WI38 (cell line): ENCODE measurements around the gene NAA60.

Experiments used
- H3K4me3 ChIP-seq: 2 replicates; pipeline ENCODE4 v1.5.1; 2011; ENCODE audit warnings: low read depth, mild to moderate bottlenecking, control low read depth, low read length
- CTCF ChIP-seq: IDR thresholded peaks from 2 replicates; pipeline ENCODE4 v1.5.1; 2012; ENCODE audit warnings: low read depth, mild to moderate bottlenecking, control low read depth, low read length

Gene NAA60

GRCh38 chr16:3480901-3481695 is 37.6 kb downstream of the NAA60 start:
- TF ChIP-seq CTCF: 0 out of 2 replicates have a peak, but pooled peaks have one; percentile 7
- no peak overlapping the region for H3K4me3 ChIP-seq

DNA sequence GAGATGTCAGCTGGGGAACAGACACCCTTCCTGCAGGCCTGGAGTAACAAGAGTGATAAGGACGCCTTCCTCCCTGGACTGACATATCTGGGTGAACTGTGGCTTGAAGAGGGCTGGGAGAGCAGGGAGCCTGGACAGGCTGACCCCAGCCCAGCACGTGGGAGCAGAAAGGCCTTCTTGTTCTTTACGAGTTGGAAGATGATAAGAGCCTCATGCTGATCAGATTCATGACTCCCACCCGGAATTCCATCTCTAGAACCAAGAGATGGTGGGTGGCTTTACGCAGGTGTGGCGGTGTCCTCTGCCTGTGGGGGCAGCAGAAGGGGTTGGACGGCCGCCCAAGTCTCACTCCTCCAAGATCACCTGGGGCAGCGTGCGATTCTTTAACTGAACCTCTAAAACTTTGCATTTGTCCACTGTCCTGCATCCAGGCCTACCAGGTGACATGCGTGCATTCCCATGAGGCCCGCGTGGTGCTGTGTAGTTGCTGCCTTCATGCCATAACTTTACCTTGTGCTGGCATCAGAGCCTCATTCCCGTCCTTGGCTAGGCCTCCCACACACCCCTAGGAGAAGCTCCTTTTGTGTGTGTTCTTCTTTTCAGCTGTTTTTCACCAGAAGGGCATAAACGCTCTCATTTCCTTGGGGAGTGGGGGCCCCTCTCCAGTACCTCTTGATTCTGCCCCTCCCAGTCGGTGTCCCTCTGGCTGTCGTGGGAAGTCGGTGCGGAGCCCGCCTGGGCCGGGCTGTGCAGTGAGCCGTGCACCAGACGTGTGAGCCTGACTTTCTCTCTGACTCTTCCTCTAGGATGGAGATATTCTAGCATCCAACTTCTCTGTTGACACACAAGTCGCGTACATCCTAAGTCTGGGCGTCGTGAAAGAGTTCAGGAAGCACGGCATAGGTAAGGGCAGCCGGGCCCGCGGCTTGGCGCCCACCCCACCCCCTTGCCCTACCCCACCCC is 38.5 kb downstream of the NAA60 start:
- no peak for TF ChIP-seq CTCF

DNA sequence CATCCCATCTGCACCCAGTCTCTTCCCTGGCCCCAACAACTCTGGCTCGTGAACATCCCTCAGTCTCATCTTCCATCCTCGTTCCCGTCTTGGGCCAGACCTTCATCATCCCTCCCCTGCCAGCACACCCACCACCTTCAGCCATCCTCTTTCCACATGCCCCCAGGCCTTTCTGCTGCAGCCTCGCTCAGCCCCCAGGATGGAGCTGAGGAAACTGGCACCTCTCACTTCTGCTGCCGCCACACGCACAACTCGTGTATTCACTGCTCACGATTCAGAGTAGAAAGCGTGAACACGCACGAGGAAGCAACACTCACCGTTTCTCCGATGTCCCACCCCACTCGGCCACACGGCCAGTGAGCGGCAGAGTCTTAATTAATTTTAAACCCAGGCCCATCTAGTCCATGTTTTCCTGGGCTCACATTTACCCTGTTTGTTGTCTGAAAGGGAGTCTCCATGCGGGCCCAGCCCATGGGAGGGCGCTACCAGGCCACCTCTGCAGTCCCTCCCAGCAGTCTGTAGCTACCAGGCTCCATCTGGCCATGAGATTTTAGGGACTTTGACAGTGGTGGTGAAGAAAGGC is 39.3 kb downstream of the NAA60 start:
- H3K4me3 ChIP-seq: no peak overlapping the region
- no peak for TF ChIP-seq CTCF

More for the DNA sequence above, 38.5 kb downstream of the NAA60 start:
- no peak overlapping the region for H3K4me3 ChIP-seq

- TF ChIP-seq CTCF: no peak
Measured at GRCh38 chr16:3484318-3485096, 41.0 kb downstream of the NAA60 start.

DNA sequence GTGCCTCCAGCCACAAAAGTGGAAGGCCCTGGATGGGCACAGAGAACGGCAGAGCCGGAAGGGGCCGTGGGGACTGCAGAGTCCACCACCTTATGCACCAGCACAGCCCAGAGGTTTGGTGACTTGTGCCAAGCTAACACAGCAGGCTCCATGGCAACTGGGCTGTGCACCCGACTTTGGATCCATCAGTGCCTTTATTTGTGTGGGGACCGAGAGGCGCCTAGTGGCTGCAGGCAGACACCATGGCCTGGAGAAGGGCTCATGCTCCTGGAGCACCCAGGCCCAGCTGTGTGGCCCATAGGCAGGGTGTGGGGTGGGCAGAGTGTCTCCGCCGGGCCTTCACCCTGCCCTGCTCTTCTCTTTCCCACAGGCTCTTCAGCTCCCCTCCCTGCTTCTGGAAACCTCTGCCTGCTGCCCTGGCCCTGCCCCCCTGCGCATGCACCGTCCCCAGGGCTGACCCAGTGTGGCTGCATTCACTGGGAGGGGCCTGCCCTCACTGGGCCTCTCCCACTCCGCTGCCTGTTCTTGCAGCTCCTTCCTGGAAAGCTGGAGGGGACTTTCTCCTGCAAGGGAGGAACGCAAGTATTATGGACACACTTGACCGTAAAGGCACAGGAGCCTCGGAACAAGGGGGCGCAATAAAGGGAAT is 41.7 kb downstream of the NAA60 start:
- no peak overlapping the region for H3K4me3 ChIP-seq
- no peak for TF ChIP-seq CTCF

More at GRCh38 chr16:3484318-3485096, 41.0 kb downstream of the NAA60 start:
- no peak overlapping the region for H3K4me3 ChIP-seq

DNA sequence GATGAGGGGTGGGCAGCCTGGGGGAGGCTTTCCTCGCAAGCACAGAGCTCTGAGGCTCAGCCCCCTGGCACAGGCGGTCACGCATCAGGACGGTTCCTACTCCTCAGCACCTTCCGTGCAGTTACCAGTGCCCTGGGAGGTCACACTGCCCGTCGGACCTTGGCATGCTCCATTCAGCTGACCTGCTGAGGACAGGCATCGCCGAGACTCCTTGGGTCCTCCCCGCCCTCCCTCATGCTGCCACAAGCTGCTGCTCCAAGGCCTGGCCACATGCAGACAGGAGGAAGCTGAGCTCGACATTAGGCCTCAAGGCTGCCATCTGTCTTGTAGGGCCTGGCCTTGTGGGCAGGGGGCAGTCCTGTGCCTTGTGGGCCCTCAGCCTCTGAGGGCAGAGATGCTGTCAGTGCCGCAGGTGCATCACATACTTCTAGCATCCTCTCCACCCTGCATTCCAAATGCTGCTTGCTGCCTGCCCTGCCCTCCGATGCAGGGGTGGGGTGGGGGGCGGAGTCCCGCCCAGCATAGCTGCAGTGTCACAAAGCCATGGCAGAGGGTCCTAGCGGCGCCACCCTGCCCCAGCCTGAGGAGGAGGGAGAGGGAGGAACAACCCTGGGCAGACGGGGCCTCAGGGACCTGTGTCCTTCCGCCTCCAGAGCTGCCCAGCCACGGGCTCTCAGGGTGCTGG is 42.5 kb downstream of the NAA60 start:
- H3K4me3 ChIP-seq: no peak overlapping the region
- TF ChIP-seq CTCF: no peak
